Measurements from ENCODE around the gene PMEPA1. TPM values are rescaled to one million over a fixed set of nuclear protein-coding genes. Genes with fewer than 3 reads are reported as not detected.

Gene PMEPA1
- total RNA-seq, 1 donor: 23.5 TPM

DNA sequence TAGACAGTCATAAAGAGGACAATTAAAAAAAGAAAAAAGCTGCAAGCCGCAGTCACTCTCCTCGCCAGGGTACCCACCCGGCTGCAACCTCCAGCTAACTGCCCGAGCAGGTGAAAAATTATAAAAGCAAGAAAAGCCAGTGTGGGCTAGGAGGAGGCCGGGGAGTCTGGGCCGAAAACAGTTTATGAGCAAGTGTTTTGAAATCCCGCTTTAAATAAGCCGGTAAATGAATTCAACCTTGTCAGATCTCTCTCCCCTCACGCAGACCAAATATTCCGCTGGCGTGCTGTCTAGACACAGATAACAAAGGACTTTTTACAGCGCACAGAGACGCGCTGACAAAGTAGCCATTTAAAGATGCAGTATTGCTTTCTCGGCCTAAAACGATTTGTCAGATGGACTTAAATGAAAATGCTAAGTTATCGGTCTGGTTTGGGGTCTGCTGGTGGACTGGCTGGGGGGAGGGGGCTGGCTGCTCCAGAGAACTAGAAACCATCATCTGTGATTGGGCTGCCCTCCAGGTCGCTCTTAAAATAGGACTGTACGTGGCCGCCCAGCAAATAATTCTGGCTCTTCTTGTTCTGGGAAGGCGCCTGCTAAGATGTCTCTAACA, 24.6 kb downstream of the PMEPA1 start:
- no peak overlapping the region for H3K4me3 ChIP-seq (ENCODE audit: insufficient read depth, low read length)
- no peak overlapping the region for H2AFZ ChIP-seq (ENCODE audit: low read length)
- H4K20me1 ChIP-seq (ENCODE audit: insufficient read depth, low read length): peaks cover 77% of the 10 kb centered on the region
- peaks cover 10% of the 10 kb centered on the region for H3K79me2 ChIP-seq (ENCODE audit: insufficient read depth, low read length)
- no peak for TF ChIP-seq CTCF (IDR thresholded peaks at IDR 0.05; ENCODE audit: extremely low read depth, low read depth, low read length)
- no peak for DNase-seq (ENCODE audit: insufficient read length, low spot score, missing footprints)
- H3K4me2 ChIP-seq (ENCODE audit: insufficient read depth, low read length): no peak overlapping the region
- no peaks in the 10 kb centered on the region for H3K9me3 ChIP-seq (ENCODE audit: low read depth, low read length)
- H3K27ac ChIP-seq (ENCODE audit: low read depth, low read length): no peak overlapping the region
- no peaks in the 10 kb centered on the region for H3K27me3 ChIP-seq (ENCODE audit: insufficient read depth, low read length)
- H3K36me3 ChIP-seq (ENCODE audit: insufficient read depth, low read length): no peaks in the 10 kb centered on the region
- peaks cover 11% of the 10 kb centered on the region for H3K4me1 ChIP-seq (ENCODE audit: insufficient read depth, low read length)

DNA sequence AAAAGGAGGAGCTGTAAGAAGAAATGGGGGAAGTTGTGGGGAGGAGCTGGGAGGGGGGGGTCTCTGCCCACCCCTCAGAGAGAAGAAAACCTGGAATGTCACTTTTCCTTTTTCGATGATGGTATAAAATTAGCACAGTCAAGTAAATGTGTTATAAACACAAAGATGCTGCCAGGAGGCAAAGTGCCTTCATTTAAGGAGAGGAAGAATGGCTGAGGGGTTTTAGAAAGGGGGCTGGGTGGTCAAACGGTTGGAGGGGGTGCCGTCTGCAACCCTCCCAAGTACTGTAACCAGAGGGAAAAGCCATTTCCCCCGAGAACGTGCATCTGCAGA, 25.0 kb downstream of the PMEPA1 start:
- Histone ChIP-seq H3K27me3 (ENCODE audit: insufficient read depth, low read length) (no peaks in the 10 kb centered on the region), H3K9me3 (ENCODE audit: low read depth, low read length) (no peaks in the 10 kb centered on the region), H3K36me3 (ENCODE audit: insufficient read depth, low read length) (no peaks in the 10 kb centered on the region), H3K4me3 (ENCODE audit: insufficient read depth, low read length) (no peak overlapping the region), H3K79me2 (ENCODE audit: insufficient read depth, low read length) (peaks cover 10% of the 10 kb centered on the region), H3K4me2 (ENCODE audit: insufficient read depth, low read length) (no peak overlapping the region), H2AFZ (ENCODE audit: low read length) (no peak overlapping the region), H3K4me1 (ENCODE audit: insufficient read depth, low read length) (peaks cover 11% of the 10 kb centered on the region), H3K27ac (ENCODE audit: low read depth, low read length) (no peak overlapping the region), H4K20me1 (ENCODE audit: insufficient read depth, low read length) (peaks cover 76% of the 10 kb centered on the region)
- no peak for DNase-seq (ENCODE audit: insufficient read length, low spot score, missing footprints)
- no peak for TF ChIP-seq CTCF (IDR thresholded peaks at IDR 0.05; ENCODE audit: extremely low read depth, low read depth, low read length)

GRCh38 chr20:57683881-57684807, 25.7 kb downstream of the PMEPA1 start:
- no peaks in the 10 kb centered on the region for H3K9me3 ChIP-seq (ENCODE audit: low read depth, low read length)

More at GRCh38 chr20:57683881-57684807, 25.7 kb downstream of the PMEPA1 start:
- no peaks in the 10 kb centered on the region for H3K36me3 ChIP-seq (ENCODE audit: insufficient read depth, low read length)
- peaks cover 73% of the 10 kb centered on the region for H4K20me1 ChIP-seq (ENCODE audit: insufficient read depth, low read length)
- no peaks in the 10 kb centered on the region for H3K27me3 ChIP-seq (ENCODE audit: insufficient read depth, low read length)
- DNase-seq (ENCODE audit: insufficient read length, low spot score, missing footprints): no peak
- H3K27ac ChIP-seq (ENCODE audit: low read depth, low read length): no peak overlapping the region
- H3K4me1 ChIP-seq (ENCODE audit: insufficient read depth, low read length): peaks cover 5% of the 10 kb centered on the region
- TF ChIP-seq CTCF (IDR thresholded peaks at IDR 0.05; ENCODE audit: extremely low read depth, low read depth, low read length): no peak
- H3K79me2 ChIP-seq (ENCODE audit: insufficient read depth, low read length): peaks cover 12% of the 10 kb centered on the region
- H3K4me3 ChIP-seq (ENCODE audit: insufficient read depth, low read length): no peak overlapping the region
- H3K4me2 ChIP-seq (ENCODE audit: insufficient read depth, low read length): no peak overlapping the region
- no peak overlapping the region for H2AFZ ChIP-seq (ENCODE audit: low read length)
